ENCODE results near the gene YIF1A.
"Not testable (repeated sequence)": the region's sequence is repeated elsewhere in the genome, so short reads cannot be mapped to it uniquely, and the experiment has no call there.

DNA sequence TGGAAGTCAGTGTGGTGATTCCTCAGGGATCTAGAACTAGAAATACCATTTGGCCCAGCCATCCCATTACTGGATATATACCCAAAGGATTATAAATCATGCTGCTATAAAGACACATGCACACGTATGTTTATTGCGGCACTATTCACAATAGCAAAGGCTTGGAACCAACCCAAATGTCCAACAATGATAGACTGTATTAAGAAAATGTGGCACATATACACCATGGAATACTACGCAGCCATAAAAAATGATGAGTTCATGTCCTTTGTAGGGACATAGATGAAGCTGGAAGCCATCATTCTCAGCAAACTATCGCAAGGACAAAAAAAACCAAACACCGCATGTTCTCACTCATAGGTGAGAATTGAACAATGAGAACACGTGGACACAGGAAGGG lies 31.8 kb upstream of the YIF1A start:
- TF ChIP-seq EZH2 (IDR thresholded peaks at IDR 0.05; ENCODE audit: borderline replicate concordance, insufficient read depth, low read length, poor library complexity, severe bottlenecking); SMC3 (conservative IDR thresholded peaks at IDR 0.05; ENCODE audit: poor library complexity); EP300 (conservative IDR thresholded peaks at IDR 0.05; ENCODE audit: poor library complexity, severe bottlenecking); MXI1 (conservative IDR thresholded peaks at IDR 0.05; ENCODE audit: poor library complexity, severe bottlenecking); TAF1 (IDR thresholded peaks at IDR 0.05; ENCODE audit: low read depth); POLR2AphosphoS5 (IDR thresholded peaks at IDR 0.05); RAD21 (conservative IDR thresholded peaks at IDR 0.05): not testable (repeated sequence)
- TF ChIP-seq, protein P1, sequence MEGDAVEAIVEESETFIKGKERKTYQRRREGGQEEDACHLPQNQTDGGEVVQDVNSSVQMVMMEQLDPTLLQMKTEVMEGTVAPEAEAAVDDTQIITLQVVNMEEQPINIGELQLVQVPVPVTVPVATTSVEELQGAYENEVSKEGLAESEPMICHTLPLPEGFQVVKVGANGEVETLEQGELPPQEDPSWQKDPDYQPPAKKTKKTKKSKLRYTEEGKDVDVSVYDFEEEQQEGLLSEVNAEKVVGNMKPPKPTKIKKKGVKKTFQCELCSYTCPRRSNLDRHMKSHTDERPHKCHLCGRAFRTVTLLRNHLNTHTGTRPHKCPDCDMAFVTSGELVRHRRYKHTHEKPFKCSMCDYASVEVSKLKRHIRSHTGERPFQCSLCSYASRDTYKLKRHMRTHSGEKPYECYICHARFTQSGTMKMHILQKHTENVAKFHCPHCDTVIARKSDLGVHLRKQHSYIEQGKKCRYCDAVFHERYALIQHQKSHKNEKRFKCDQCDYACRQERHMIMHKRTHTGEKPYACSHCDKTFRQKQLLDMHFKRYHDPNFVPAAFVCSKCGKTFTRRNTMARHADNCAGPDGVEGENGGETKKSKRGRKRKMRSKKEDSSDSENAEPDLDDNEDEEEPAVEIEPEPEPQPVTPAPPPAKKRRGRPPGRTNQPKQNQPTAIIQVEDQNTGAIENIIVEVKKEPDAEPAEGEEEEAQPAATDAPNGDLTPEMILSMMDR (IDR thresholded peaks at IDR 0.05; ENCODE audit: poor library complexity, severe bottlenecking): not testable (repeated sequence)
- TF ChIP-seq, protein P2, sequence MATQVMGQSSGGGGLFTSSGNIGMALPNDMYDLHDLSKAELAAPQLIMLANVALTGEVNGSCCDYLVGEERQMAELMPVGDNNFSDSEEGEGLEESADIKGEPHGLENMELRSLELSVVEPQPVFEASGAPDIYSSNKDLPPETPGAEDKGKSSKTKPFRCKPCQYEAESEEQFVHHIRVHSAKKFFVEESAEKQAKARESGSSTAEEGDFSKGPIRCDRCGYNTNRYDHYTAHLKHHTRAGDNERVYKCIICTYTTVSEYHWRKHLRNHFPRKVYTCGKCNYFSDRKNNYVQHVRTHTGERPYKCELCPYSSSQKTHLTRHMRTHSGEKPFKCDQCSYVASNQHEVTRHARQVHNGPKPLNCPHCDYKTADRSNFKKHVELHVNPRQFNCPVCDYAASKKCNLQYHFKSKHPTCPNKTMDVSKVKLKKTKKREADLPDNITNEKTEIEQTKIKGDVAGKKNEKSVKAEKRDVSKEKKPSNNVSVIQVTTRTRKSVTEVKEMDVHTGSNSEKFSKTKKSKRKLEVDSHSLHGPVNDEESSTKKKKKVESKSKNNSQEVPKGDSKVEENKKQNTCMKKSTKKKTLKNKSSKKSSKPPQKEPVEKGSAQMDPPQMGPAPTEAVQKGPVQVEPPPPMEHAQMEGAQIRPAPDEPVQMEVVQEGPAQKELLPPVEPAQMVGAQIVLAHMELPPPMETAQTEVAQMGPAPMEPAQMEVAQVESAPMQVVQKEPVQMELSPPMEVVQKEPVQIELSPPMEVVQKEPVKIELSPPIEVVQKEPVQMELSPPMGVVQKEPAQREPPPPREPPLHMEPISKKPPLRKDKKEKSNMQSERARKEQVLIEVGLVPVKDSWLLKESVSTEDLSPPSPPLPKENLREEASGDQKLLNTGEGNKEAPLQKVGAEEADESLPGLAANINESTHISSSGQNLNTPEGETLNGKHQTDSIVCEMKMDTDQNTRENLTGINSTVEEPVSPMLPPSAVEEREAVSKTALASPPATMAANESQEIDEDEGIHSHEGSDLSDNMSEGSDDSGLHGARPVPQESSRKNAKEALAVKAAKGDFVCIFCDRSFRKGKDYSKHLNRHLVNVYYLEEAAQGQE (IDR thresholded peaks at IDR 0.05; ENCODE audit: borderline replicate concordance): not testable (repeated sequence)

All from neural cell (in vitro differentiated cells).